Pancreas (tissue), 10 donors: Measurements from ENCODE around the gene GXYLT1. TPM values are rescaled to one million over a fixed set of nuclear protein-coding genes. Genes with fewer than 3 reads are reported as not detected.
A peak's percentile ranks its signal among the peaks of the same experiment; 100 is the strongest.

Experiments
- ATAC-seq, 4 donors: fragments of 200-7000 bp; cut with Tn5 transposase; one replicate each; pipeline versions ENCODE4 v1.8.0 to v1.9.1; 2020; ENCODE audit warnings: mild to moderate bottlenecking in 4 of 4, moderate library complexity in 4 of 4
- DNase-seq, 6 donors: peaks; one replicate each; pipeline ENCODE4 v3.0.0-alpha.2; 2020
- FAIRE-seq: peaks from 2 replicates; lab custom pipeline; 2012; peaks lifted over from hg19 to GRCh38; lab: Jason Lieb, UNC
- H3K27ac ChIP-seq, 4 donors: fragments of 200-600 bp; sonication (generic); 1 replicate in 3 of 4; 2 replicates in 1 of 4; pipeline versions ENCODE4 v1.5.0 to v1.8.0; 2020
- H3K27me3 ChIP-seq, 4 donors: fragments of 200-600 bp; one replicate each; pipeline ENCODE4 v1.8.0; 2021
- H3K36me3 ChIP-seq, 3 donors: fragments of 200-600 bp; sonication (generic) in 1 of 3; one replicate each; pipeline versions ENCODE4 v1.5.0 to v1.8.0; 2020 to 2021
- H3K4me1 ChIP-seq, 3 donors: fragments of 200-600 bp; one replicate each; pipeline ENCODE4 v1.8.0; 2021
- H3K4me3 ChIP-seq, 4 donors: fragments of 200-600 bp; sonication (generic) in 2 of 4; one replicate each; pipeline versions ENCODE4 v1.5.0 to v1.8.0; 2020 to 2021
- H3K9me3 ChIP-seq, 4 donors: fragments of 200-600 bp; one replicate each; pipeline ENCODE4 v1.8.0; 2021
- WGBS, 2 donors: extraction: QIAGEN DNeasy Blood & Tissue Kit; methylation state at CpG; one replicate each; pipeline ENCODE4 v1.1.7; 2013; 5-methylcytosine and 5-hydroxymethylcytosine counted together
- intact Hi-C, 3 donors: fragments of 100-400 bp; cut with DNase I; formaldehyde crosslinking; loops; one replicate each; pipeline versions ENCODE4 v1.11.1 to v1.14.2; 2022
- polyA plus RNA-seq, 2 donors: library from polyadenylated mRNA; stranded (reverse); fragments of 200-250 nt; gene quantifications; one replicate each; pipeline ENCODE4 v1.2.3, GENCODE V29; 2013
- total RNA-seq, 6 donors: library from RNA; stranded (reverse); fragmentation: NEBNext Ultra II Directional in 4 of 6; extraction: Animal tissue kit (Norgen Biotek cat#: 25700) in 4 of 6; gene quantifications; one replicate each; pipeline versions ENCODE4 v1.2.1 to v1.2.4, GENCODE V29; 2021 to 2023
- TF ChIP-seq, protein P1 (sequence below), 4 donors: fragments of 200-600 bp; sonication (generic) in 3 of 4; IDR thresholded peaks; one replicate each; pipeline versions ENCODE4 v1.5.0 to v1.8.0; 2021; ENCODE audit warnings: antibody characterized with exemption in 4 of 4
- donor health status: healthy with polysubstance abuse.
- donor health status: DM: no; HTN: no; CAD: no; lungs with moderate emphysema.
- donor health status: DM: no; HTN: no; CAD: no.
- donor health status: control.
- donor health status: control.
- donor health status: Bipolar disorder and iron deficiency.
- donor health status: DM: yes; HTN: yes; CAD: no.
- donor health status: DM: no; HTN: no; CAD: no.
- donor health status: DM: no; HTN: no; CAD: no.
- donor health status: DM: yes; HTN: yes; CAD: no.

GXYLT1 gene
- total and polyA plus RNA-seq, 8 donors: 0.87 to 7.2 (median 3.7) TPM

DNA sequence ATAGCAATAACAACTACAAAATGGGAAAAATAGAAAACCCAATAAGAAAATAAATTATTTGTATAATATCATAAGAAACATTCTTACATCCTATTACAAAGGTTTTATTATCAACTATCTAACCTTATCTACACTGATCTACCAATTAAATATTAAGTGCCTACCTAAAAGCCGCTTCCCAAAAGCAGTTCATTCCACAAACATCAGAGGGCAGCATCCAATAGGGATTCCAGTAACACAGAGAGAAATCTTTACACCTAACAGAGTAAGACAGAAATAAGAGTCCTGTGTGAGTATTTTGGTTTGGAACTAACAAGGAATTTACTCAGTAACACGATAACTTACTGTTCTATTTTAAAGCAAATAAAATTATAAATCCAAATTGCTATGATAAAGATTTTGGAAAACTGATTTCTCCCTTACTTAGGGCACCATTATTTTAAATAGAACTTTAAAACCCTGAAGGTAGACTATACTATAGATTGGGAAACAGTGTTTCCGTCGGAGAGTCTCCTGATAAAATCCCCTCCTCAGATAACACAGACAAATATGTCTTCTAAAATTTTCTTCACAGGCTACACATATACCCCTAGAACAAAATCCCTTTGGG lies 15.0 kb downstream of the GXYLT1 start:
- TF ChIP-seq, protein P1, sequence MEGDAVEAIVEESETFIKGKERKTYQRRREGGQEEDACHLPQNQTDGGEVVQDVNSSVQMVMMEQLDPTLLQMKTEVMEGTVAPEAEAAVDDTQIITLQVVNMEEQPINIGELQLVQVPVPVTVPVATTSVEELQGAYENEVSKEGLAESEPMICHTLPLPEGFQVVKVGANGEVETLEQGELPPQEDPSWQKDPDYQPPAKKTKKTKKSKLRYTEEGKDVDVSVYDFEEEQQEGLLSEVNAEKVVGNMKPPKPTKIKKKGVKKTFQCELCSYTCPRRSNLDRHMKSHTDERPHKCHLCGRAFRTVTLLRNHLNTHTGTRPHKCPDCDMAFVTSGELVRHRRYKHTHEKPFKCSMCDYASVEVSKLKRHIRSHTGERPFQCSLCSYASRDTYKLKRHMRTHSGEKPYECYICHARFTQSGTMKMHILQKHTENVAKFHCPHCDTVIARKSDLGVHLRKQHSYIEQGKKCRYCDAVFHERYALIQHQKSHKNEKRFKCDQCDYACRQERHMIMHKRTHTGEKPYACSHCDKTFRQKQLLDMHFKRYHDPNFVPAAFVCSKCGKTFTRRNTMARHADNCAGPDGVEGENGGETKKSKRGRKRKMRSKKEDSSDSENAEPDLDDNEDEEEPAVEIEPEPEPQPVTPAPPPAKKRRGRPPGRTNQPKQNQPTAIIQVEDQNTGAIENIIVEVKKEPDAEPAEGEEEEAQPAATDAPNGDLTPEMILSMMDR (IDR thresholded peaks at IDR 0.05): peak; percentile 22 to 63 (median 51)
- H3K36me3 ChIP-seq: no peaks in the 10 kb centered on the region
- peak in 1 of 6 donors; percentile 51 for DNase-seq
- no peak overlapping the region for H3K27ac ChIP-seq
- intact Hi-C loops: loop anchor here in 1 of 3 donors (10.0 kb wide), 1 partner anchor 205 kb away; no protein-coding TSS in a partner anchor
- H3K9me3 ChIP-seq: no peaks in the 10 kb centered on the region
- peak; percentile 79 to 91 (median 88) for ATAC-seq
- FAIRE-seq: peak; percentile 97
- peaks cover 2 to 19% (median 16%) of the 10 kb centered on the region in 3 donors for H3K4me1 ChIP-seq
- 15 to 16% methylated on average over 4 of the region's 4 CpGs for WGBS, 2 donors
- H3K27me3 ChIP-seq: no peaks in the 10 kb centered on the region
- no peak overlapping the region for H3K4me3 ChIP-seq

DNA sequence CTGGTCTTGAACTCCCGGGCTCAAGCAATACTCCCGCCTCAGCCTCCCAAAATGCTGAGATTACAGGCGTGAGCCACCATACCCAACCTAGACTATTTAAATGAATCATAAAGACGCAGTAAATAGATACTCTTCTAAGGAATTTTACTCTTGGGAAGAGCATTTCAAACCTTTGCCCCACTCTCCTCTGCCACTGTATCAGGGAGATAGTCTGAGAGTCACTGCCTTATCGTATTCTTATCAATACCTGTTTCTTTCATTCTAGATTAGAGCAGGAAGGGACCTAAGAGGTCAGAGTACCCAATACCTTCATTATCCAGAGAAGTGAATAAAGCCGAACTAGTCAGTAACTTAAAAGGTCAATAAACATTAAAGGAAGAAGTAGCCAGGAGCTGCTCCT lies 15.8 kb downstream of the GXYLT1 start:
- Histone ChIP-seq H3K27ac (no peak overlapping the region), H3K4me3 (no peak overlapping the region), H3K9me3 (no peaks in the 10 kb centered on the region), H3K36me3 (no peaks in the 10 kb centered on the region), H3K27me3 (no peaks in the 10 kb centered on the region), H3K4me1 (peaks cover 8 to 25% (median 16%) of the 10 kb centered on the region in 3 donors)
- 77 to 84% methylated on average over 6 of the region's 6 CpGs for WGBS, 2 donors
- FAIRE-seq (no peak), DNase-seq (no peak), ATAC-seq (no peak)
- intact Hi-C loops: no loop called here
- TF ChIP-seq, protein P1 (IDR thresholded peaks at IDR 0.05): no peak

DNA sequence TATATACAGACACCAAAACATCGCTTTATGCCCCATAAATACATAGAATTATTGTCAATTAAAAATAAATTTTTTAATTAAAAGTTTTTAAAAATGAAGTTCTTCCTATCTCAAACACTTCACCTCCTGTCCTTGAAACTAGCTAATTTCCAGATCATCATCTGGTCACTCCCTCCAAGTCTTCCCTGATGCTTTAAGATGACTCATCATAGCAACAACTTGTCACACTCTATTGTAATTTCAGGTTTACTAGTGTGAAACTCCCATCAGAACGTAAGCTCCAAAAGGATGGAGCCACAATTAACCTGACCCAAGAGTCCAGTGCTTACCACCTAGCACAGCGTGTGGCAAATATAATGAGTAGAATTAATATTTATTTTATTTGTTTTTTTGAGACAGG lies 16.3 kb downstream of the GXYLT1 start:
- FAIRE-seq (no peak), DNase-seq (no peak), ATAC-seq (no peak)
- Histone ChIP-seq H3K4me1 (peaks cover 8 to 25% (median 16%) of the 10 kb centered on the region in 3 donors), H3K9me3 (no peaks in the 10 kb centered on the region), H3K36me3 (no peaks in the 10 kb centered on the region), H3K27me3 (no peaks in the 10 kb centered on the region), H3K4me3 (no peak overlapping the region), H3K27ac (no peak overlapping the region)
- intact Hi-C loops: no loop called here
- TF ChIP-seq, protein P1 (IDR thresholded peaks at IDR 0.05): no peak
- 85 to 90% methylated on average over 3 of the region's 3 CpGs for WGBS, 2 donors

DNA sequence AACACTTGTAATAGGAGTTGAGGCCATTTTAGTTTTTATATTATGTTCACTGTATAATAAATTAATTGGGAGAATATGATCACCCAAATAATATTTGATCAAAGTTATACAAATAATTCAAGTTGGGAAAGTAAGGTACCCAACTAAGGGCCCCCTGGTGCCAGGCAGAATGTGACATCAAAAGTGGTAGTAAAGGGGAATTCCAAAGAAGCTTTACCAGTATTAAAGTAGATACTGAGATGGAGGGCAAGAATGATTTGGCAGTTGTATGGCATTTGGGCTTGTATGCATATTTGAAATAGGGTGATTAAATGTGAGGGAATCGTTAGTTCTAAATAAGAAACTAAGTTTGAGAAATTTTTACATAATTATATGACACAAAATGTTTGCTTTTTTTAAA lies 17.7 kb downstream of the GXYLT1 start:
- no peak for ATAC-seq
- Histone ChIP-seq H3K4me3 (no peak overlapping the region), H3K36me3 (no peaks in the 10 kb centered on the region), H3K4me1 (peaks cover 8 to 25% (median 16%) of the 10 kb centered on the region in 3 donors), H3K27me3 (no peaks in the 10 kb centered on the region), H3K9me3 (no peaks in the 10 kb centered on the region), H3K27ac (no peak overlapping the region)
- WGBS, 2 donors: 81 to 87% methylated on average over 1 of the region's 1 CpG
- TF ChIP-seq, protein P1 (IDR thresholded peaks at IDR 0.05): no peak
- no peak for FAIRE-seq
- DNase-seq: no peak
- intact Hi-C loops: no loop called here

DNA sequence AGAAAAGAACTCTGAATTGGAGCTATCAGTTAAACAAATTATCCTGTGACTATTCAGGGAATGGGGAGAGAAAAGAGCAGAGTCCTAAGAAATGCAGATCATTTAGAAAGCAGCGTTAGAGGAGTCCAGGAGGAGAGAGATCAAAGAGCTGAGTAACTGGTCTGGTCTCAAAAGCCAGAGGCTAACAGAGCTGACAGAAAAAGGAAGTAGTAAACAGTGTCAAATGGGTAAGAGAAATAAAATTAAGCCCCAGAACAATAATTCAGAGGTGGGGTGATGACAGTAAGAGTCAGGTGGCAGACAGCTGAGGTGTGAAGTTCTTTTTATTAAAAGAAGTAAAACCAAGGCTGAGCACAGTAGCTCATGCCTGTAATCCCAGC lies 19.3 kb downstream of the GXYLT1 start:
- no peak for FAIRE-seq
- 52 to 58% methylated on average over 1 of the region's 1 CpG for WGBS, 2 donors
- no peak for DNase-seq

More for the DNA sequence above, 19.3 kb downstream of the GXYLT1 start:
- Histone ChIP-seq H3K27me3 (no peaks in the 10 kb centered on the region), H3K4me3 (no peak overlapping the region), H3K27ac (no peak overlapping the region), H3K9me3 (no peaks in the 10 kb centered on the region), H3K36me3 (no peaks in the 10 kb centered on the region), H3K4me1 (peaks cover 7 to 15% (median 8%) of the 10 kb centered on the region in 3 donors)
- intact Hi-C loops: no loop called here
- no peak for ATAC-seq
- TF ChIP-seq, protein P1 (IDR thresholded peaks at IDR 0.05): no peak
